OCI-M1 (cell line): ENCODE data around the gene MATK.

Experiments
- DNase-seq: peaks from one replicate; lab custom pipeline; 2025; lab: John Stamatoyannopoulos, UW

The MATK gene

GRCh38 chr19:3814648-3815047 is 28.5 kb upstream of the MATK start:
- no peak for DNase-seq

DNA sequence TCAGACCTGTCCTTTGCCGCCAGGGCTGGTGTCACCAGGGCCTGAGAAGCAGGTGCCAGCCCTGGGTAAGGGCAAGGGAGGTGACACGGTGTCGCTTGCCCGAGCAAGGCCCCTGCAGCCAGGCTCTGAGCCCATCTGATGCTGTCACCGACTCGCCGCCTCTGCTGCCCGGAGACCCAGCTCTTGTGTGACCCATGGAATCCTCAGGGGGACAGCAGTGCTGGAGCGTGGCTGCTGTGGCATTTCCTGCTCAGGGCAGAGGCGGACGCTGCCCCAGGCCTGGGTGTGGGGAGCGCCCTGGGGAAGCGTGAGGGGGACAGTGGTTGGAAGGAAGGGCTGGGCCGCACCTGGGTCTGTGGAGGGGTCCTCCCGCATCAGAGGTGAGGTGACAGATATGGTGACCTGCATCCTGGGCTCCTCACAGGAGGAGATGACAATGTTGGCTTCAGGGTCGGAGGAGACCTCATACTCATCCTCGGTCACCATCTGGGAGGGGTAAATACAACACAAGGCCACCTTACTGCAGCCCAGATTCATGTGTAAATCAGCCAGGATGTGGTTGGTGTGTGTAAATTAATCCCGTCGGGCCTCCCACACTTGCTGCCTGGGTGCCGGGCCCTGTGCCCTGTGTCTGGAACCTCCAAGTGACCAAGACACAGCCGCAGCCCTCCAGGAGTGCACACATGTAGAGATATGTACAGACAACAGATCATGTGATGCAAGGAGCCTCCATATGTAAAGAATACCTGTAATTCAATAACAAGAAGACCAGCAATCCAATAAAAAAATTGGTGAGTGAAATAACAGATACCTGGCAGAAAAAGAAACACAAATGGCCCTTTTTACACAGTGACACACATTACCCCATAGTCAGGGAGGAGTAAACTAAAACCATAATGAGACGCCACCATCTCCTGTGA is 27.6 kb upstream of the MATK start:
- no peak for DNase-seq

GRCh38 chr19:3810708-3811355 is 24.7 kb upstream of the MATK start:
- DNase-seq: no peak

DNA sequence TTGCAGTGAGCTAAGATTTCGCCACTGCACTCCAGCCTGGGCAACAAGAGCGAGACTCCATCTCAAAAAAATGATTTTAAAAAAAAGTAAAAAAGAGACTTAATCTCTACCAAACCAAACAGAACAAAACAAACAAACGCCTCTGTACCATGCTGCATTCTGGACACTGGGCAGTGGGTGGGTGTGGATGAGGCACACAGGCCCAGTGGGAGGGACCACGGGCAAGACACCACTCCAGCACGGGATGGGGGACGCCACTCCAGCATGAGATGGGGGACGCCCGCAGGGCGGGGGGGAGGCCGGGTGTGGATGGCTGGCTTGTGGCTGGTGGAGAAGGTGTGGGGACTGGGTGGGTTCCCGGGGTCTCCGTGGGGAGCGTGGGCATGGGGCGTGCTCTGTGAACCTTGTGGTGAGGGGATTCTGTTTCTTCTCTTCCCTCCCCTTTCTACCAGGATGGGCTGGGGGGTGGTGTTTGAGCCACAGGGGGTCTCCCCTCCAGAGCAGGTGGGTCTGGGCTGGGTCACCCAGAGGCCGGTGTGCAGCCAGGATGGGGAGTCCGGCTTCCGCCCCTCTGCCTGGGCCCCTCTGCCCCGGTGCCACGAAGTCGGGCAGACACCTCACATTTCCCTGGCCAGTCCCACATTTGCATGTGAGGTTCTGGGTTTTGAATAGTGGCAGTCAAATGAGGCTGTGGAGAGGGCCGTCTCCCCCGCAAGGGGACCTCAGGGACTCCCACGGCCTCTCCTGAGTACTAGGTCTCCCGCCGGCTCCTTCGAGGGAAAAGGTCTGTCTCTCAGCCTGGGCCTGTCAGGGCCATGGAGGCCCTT is 23.9 kb upstream of the MATK start:
- DNase-seq: no peak

DNA sequence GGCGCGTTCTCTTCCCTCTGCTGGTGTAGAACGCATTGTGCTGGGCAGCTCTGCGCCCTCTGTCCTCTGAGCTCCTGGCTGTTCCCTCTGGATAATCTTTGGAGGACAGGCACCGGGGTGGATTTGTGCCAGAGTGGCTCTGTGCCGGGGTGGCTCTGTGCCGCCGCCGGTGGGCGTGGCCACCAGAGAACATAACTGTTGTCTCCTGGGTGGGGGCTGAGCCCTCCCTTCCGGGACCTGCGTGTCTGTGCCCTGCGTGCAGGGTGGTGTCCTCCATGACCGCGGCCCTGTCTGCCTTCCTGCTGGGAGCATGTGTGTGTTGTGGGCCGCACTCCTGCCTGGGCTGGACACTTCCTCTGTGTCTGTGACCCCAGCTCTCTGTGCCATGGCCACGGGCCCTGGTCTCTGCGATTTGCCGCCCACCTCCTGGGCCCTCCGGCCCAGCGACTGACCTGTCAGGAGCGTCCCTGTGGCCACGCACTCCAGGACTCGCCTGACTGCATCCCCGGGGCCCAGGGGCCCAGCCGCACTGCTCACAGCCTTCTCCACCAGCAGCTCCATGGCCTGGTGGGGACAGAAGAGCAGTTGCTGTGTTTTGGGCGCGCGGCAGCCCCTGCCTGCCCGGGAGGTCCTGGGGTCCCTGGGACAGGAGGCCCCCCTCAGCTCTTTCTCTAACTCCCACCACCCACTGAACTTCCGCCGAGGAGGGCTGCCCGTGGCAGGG is 22.4 kb upstream of the MATK start:
- DNase-seq: no peak

DNA sequence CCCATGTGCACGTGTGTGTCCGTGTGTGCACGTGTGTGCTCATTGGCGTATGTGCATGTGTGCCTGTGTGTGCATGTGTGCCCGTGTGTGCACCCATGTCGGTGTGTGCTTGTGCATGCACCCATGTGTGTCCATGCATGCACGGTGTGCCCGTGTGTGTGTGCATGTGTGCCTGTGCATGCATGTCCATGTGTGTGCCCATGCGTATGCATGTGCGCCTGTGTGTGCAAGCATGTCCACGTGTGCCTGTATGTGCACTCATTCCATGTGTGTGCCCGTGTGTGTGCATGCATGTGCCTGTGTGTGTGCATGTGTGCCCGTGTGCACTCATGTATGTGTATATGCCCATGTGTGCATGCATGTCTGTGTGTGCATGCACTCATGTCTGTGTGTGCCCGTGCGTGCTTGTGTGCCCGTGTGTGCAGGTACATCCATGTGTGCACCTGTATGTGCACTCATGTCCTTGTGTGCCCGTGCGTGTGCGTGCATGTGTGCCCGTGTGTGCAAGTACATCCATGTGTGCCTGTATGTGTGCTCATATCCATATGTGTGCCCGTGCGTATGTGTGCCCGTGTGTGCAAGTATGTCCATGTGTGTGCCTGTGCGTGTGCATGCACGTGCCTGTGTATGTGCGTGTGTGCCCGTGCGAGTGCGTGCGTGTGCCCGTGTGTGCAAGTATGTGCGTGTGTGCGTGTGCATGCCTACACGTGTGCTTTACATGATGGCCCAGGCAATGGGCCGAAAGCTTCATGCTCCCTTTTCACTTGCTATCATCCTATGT is 21.6 kb upstream of the MATK start:
- DNase-seq: no peak

DNA sequence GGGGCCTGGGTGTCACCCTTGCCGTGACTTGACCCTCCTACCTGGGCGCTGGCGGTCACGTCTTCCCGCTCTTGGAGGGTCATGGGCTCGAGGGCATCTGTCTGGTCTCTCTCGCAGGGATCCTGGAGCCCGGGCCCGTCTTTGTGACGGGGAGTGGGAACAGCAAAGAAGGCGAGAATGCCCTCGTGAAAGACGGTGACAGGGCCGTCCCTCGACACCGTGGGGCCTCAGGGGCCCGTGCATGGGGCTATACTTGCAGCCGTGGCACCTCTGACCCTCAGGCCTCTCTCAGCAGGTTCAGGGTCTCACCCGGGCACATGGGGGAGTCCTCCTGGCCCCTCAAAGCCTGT is 20.9 kb upstream of the MATK start:
- DNase-seq: no peak

DNA sequence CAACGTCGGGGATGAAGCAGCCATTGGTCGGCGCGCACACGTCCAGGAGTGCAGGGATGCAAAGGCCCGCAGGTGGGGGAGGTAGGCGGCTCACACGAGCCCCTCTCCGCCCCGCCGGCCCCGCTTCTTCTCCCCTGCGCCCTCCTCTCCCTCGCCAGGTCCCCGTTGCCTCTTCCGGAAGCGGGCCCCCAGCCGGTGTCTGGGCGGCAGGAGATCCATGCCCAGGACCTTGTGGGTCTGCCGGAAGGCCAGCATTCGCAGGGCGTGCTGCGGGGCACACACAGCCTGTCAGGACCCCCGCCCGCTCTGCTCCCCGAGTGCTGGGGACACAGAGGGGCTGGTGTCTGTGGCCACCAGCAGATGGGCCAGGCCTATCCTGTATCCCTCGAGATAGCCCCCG is 19.7 kb upstream of the MATK start:
- no peak for DNase-seq

GRCh38 chr19:3804429-3804828 is 18.2 kb upstream of the MATK start:
- DNase-seq: no peak

- DNase-seq: no peak
Observed at GRCh38 chr19:3803986-3804385, 17.8 kb upstream of the MATK start.

- no peak for DNase-seq
Observed at GRCh38 chr19:3803114-3803888, 17.1 kb upstream of the MATK start.

DNA sequence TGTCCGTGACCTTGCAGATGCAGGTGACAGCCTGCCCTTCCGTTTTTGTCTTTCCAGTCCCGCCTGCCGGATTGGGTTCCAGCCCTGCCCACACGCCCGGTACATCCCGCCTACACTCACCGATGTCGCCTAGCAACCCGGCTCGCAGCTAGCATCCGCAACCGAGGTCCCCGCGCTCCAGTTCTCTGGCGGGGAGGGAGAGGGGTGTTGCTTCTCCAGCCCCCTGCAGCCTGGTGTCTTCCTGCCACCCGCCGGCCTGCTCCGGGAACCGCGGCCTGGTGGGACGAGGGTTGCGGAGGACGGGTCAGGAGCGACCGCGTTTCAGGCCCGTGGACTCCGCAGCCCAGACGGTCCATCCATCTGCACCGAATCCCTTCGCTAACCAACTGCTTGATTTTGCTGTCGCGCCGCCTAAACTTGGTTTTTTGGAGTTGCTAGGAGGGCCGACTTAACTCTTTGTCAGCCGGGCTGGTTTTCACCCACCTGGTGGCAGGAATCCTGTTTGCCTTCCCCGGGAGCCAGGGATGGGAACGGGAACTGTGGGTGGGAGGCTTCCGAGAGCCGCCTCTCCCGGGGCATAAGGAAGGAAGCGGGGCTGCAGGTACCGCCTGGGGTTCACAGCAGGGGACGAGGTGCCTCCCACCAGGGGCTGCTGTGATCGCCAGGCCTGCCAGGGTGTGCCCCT is 15.4 kb upstream of the MATK start:
- no peak for DNase-seq

GRCh38 chr19:3800996-3801395 is 14.8 kb upstream of the MATK start:
- no peak for DNase-seq

DNA sequence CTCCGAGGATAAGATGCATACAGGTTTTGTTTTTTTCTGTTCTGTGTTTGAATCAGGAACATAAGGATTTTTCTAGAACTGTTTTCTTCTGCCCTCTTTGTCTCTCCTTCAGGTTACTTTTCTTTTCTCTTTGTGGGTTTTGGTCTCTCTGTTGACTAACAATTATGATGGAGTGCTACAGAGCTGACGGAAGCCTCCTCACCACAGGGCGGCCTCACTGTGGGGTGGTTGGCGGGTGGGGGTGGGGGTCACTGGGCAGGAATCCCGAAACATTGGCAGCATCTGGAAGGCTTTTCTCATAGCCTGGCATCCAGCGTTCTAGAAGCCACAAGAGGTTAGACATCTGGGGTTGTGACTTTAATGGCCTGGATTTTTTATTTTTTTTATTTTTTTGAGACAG is 12.0 kb upstream of the MATK start:
- no peak for DNase-seq

- DNase-seq: no peak
Observed at GRCh38 chr19:3796358-3796757, 10.2 kb upstream of the MATK start.

- no peak for DNase-seq
Observed at GRCh38 chr19:3793799-3794198, 7.6 kb upstream of the MATK start.

DNA sequence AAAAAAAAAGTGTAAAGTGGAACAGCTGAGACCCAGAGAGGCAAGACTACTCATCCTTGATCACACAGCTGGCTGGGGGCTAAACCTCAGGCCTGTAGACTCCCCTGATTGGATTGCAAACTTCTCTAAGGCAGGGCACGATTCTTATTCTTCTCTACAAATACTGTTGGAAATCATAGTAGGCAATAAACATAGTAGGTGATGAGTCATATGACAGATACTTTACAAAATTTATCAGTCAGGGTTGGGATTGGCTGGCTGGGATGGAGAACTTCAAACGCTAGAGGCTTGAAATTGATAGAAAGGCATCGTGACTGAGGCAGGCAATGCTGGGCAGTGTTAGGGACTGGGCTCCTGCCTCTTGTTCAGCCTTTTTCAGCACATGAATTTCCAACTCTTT is 5.9 kb upstream of the MATK start:
- DNase-seq: no peak

- DNase-seq: no peak
Observed at GRCh38 chr19:3790941-3791340, 4.8 kb upstream of the MATK start.

DNA sequence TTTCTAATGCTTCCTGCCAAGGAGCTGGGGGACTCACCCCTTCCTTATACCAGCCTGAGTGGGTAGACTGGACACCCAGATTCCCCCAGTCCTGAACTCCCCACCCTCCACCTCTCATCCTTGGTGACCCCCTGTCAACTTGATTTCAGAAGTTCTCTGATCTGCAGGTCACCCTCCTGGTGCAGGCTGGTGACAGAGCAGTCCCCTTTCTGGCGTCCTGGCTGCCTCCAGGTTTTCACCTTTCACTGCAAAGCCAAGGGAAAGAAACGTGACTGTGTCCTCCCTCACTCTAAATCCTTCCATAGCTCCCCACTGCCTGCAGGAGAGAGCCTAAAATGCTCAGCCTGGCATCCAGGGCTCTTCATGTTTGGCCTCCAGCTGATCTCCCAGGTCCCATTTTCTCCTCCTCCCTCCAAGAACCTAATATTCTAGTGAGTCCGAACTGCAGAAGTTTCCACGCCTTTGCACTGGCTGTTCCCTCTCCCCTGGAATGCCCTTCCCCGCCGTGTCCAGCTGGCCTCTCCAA is 4.1 kb upstream of the MATK start:
- DNase-seq: no peak
